Activated T-helper 2 cell treated with anti-CD3 and anti-CD28 coated beads, Interferon-gamma antibody, Interleukin-2, Interleukin-4, amounts not matched to agents 10 μg/mL and 5 μg/mL and 100 μg/mL, durations not matched to agents 14 hours and 24 hours and 36 hours (primary cell): ENCODE measurements around the gene CALHM1. TPM values are rescaled to one million over a fixed set of nuclear protein-coding genes. Genes with fewer than 3 reads are reported as not detected.
"Not testable (repeated sequence)": the region's sequence is repeated elsewhere in the genome, so short reads cannot be mapped to it uniquely, and the experiment has no call there.

Experiments used
- DNase-seq: peaks from one replicate; pipeline ENCODE4 v3.0.0; 2021; ENCODE audit warnings: low spot score
- H3K27ac Mint-ChIP-seq: one replicate; pipeline ENCODE4 v1.8.0; 2021; ENCODE audit warnings: mixed read lengths
- H3K27me3 Mint-ChIP-seq: one replicate; pipeline ENCODE4 v1.8.0; 2021; ENCODE audit warnings: low read depth, mixed read lengths
- H3K36me3 Mint-ChIP-seq: one replicate; pipeline ENCODE4 v1.8.0; 2021; ENCODE audit warnings: low read depth, mixed read lengths
- H3K4me1 Mint-ChIP-seq: one replicate; pipeline ENCODE4 v1.8.0; 2021; ENCODE audit warnings: low read depth, mixed read lengths
- H3K4me3 Mint-ChIP-seq: one replicate; pipeline ENCODE4 v1.8.0; 2021; ENCODE audit warnings: low read depth, mild to moderate bottlenecking, moderate library complexity, mixed read lengths
- H3K9me3 Mint-ChIP-seq: one replicate; pipeline ENCODE4 v1.8.0; 2021; ENCODE audit warnings: mixed read lengths
- intact Hi-C: fragments of 100-400 bp; cut with micrococcal nuclease; formaldehyde crosslinking; loops from one replicate; pipeline ENCODE4 v1.15.1; 2023
- total RNA-seq: library from RNA; stranded (reverse); gene quantifications from 2 replicates; pipeline ENCODE4 v1.2.3, GENCODE V29; 2022

Gene CALHM1
- total RNA-seq, 1 donor from 2014 or later, result not detected

DNA sequence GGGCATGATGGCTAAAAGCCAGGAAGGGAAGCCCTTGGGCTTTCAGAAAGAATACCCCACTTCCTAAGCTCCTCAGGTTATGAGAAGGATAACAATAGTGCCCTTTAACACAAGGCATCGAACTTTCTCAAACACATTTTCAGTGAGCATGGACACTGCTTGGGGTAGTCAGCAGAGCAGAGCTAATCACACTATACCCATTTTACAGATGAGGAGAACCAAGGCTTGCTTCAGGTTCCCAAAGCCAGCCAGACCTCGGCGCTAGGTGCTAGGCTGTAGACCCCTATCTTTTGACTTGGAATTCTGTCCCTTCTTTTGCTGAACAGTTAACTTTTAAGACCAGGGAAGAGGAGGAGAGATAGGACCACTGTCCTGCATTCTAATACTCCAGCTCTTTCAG, 36.6 kb upstream of the CALHM1 start:
- Mint-ChIP-seq H3K4me3 (peak overlapping the region; percentile 52), H3K36me3 (no peaks in the 10 kb centered on the region), H3K27me3 (peaks cover 66% of the 10 kb centered on the region), H3K4me1 (peaks cover 19% of the 10 kb centered on the region), H3K9me3 (no peaks in the 10 kb centered on the region), H3K27ac (no peak overlapping the region)
- intact Hi-C loops, result no loop called here
- DNase-seq, result no peak

DNA sequence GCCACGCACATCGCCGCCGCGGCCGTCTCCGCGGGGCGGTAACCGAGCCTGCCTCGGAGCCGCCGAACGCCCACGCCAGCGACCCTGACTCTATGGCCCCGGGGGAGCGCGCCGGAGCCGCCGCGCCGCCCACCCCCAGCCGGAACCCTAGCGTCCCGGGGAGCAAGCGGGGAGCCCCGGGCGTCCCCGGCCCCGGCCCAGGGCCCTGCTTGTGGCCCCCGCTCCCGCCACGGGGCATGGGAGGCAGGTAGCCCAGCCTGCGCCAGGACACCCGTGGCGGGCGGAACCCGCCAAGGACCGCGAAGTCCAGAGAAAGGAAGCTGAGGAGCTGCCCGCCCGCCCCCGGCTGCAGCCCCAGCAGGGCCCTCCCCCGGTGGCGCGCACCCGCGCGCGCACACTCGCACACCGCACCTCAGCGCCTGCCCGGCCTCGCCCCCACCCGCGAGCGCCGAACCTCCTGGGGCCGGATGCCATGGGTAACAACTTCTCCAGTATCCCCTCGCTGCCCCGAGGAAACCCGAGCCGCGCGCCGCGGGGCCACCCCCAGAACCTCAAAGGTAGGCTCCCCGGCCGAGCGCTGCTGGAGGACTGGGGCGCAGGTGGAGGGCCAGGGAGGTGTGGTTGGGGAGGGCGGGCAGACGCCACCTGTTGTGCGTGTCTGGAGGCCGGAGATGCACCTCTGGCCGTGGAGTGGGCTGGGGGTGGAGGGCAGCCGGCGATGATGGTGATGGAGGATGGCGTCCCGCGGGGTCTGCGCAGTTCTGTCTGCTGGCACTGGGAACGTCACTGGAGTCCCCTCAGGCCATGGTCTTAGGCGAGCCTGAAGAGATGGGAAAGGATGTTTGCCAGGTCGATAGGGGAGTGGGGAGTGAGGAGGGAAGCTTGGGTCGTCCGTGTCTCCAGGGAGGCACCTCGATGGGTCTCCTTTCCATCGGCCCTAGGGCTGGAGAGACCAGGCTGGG, 35.5 kb upstream of the CALHM1 start:
- Mint-ChIP-seq H3K4me3 (peak overlapping the region; percentile 52), H3K36me3 (no peaks in the 10 kb centered on the region), H3K9me3 (no peaks in the 10 kb centered on the region), H3K4me1 (peaks cover 15% of the 10 kb centered on the region), H3K27me3 (peaks cover 59% of the 10 kb centered on the region), H3K27ac (no peak overlapping the region)
- intact Hi-C loops, result loop anchor here (5.0 kb wide), 1 partner anchor 88 kb away; no protein-coding TSS in a partner anchor
- peak; percentile 37 for DNase-seq

DNA sequence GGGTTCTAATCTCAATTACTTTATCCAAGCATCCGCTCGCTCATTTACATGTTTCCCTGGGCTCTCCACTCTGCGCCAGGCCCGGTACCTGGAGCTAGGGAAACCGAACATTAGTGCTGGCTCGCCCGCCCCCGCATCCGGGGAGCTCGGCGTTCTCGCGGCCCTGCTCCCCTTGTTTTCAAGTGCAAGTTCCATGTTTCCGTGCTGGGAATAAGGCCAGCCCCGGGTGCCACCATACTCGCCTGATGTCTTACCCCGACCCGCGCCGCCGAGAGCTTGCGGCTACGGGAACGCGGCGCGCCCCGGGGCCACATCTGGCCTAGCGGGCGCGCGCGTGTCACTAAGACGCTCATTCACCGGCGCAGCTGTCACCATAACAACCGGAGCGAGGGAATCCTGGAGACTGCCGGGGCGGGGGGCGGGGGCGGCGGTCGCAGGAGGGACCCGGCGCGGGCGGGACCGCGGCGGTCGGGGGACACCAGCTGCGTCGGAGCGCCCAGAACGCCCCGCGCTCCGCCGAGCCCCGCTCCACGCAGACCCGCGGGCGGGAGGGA, 34.7 kb upstream of the CALHM1 start, which contains the start of gene NEURL1:
Gene NEURL1, plus strand, starts transcription at position 344 of the 554 bp plus-strand sequence. CDS start 683 bp downstream, outside the sequence.
- peak within 1 kb of the TSS; percentile 77 for H3K4me3 Mint-ChIP-seq
- H3K27ac Mint-ChIP-seq, result no peak within 1 kb of the TSS
- H3K36me3 Mint-ChIP-seq, result no peaks in the 10 kb centered on the region
- DNase-seq, result no peak
- intact Hi-C loops, result loop anchor here (5.0 kb wide), 1 partner anchor 89 kb away; no protein-coding TSS in a partner anchor
- H3K4me1 Mint-ChIP-seq, result peaks cover 15% of the 10 kb centered on the region
- no peaks in the 10 kb centered on the region for H3K9me3 Mint-ChIP-seq
- H3K27me3 Mint-ChIP-seq, result peaks cover 53% of the 10 kb centered on the region

DNA sequence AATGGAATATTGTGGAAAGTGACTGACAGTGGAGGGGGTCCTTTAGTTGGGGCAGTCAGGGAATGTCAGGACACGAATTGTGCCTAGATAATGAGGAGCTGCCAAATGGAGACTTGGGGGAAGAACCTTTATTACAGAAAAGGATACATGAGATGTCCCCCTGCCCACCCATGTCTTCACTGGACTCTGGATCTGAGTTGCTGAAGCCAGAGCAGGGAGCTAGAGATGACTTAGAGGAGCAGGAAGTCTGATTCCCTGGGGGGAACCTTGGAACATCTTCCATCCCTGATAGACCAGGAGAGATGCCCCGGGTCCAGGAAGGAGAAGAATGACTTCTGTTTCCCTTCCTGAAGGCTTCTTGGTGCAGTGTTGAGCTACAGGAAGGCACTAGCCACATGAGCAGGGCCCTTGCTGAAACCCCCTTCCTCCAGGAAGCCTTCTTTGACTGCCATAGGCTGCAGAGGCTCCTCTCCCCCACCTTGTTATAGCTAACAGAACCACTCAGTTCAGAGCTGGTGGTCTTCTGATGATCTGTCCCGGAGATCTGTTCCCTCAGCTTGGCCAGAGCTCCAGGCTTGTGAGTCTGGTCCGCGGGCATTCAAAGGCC, 34.1 kb upstream of the CALHM1 start:
- intact Hi-C loops, result loop anchor here (5.0 kb wide), 1 partner anchor 90 kb away; no protein-coding TSS in a partner anchor
- Mint-ChIP-seq H3K4me3 (peak overlapping the region; percentile 77), H3K4me1 (peaks cover 15% of the 10 kb centered on the region), H3K27me3 (peaks cover 52% of the 10 kb centered on the region), H3K36me3 (no peaks in the 10 kb centered on the region), H3K27ac (no peak overlapping the region), H3K9me3 (no peaks in the 10 kb centered on the region)
- no peak for DNase-seq

GRCh38 chr10:103491729-103492364, 33.1 kb upstream of the CALHM1 start:
- peaks cover 15% of the 10 kb centered on the region for H3K4me1 Mint-ChIP-seq
- H3K27me3 Mint-ChIP-seq, result peaks cover 44% of the 10 kb centered on the region
- H3K4me3 Mint-ChIP-seq, result peak overlapping the region; percentile 10
- no peak overlapping the region for H3K27ac Mint-ChIP-seq
- H3K9me3 Mint-ChIP-seq, result no peaks in the 10 kb centered on the region
- intact Hi-C loops, result loop anchor here (5.0 kb wide), 1 partner anchor 90 kb away; no protein-coding TSS in a partner anchor
- no peaks in the 10 kb centered on the region for H3K36me3 Mint-ChIP-seq
- no peak for DNase-seq

- Mint-ChIP-seq H3K4me3 (no peak overlapping the region), H3K27ac (no peak overlapping the region), H3K9me3 (no peaks in the 10 kb centered on the region), H3K4me1 (peaks cover 16% of the 10 kb centered on the region), H3K36me3 (no peaks in the 10 kb centered on the region), H3K27me3 (peaks cover 40% of the 10 kb centered on the region)
- DNase-seq, result no peak
- intact Hi-C loops, result loop anchor here (5.0 kb wide), 1 partner anchor 91 kb away; no protein-coding TSS in a partner anchor
These were observed 32.2 kb upstream of the CALHM1 start for GRCh38 chr10:103490986-103491314.

DNA sequence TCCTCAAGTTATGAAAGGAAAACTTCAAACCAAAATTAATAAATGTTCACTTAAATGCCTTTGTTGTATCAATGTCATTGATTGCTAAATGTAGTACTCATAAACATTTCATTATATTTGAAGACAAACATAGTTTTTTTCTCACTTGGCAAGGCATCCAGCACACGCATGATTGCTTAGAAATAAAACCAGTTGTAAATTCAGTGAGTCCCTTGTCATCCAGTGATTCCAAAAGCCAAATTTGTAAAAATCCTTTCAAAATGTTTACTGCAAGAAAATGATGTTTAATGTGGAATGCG, 28.7 kb upstream of the CALHM1 start:
- H3K4me3 Mint-ChIP-seq, result no peak overlapping the region
- intact Hi-C loops, result no loop called here
- H3K9me3 Mint-ChIP-seq, result no peaks in the 10 kb centered on the region
- no peak overlapping the region for H3K27ac Mint-ChIP-seq
- peaks cover 12% of the 10 kb centered on the region for H3K4me1 Mint-ChIP-seq
- no peak for DNase-seq
- H3K36me3 Mint-ChIP-seq, result no peaks in the 10 kb centered on the region
- H3K27me3 Mint-ChIP-seq, result peaks cover 17% of the 10 kb centered on the region

GRCh38 chr10:103486635-103487409, 28.1 kb upstream of the CALHM1 start:
- H3K27ac Mint-ChIP-seq, H3K36me3 Mint-ChIP-seq, intact Hi-C loops, DNase-seq, H3K4me3 Mint-ChIP-seq, H3K9me3 Mint-ChIP-seq: not testable (repeated sequence)
- peaks cover 12% of the 10 kb centered on the region for H3K27me3 Mint-ChIP-seq
- H3K4me1 Mint-ChIP-seq, result peaks cover 15% of the 10 kb centered on the region

- no peak for DNase-seq
- peaks cover 2% of the 10 kb centered on the region for H3K27me3 Mint-ChIP-seq
These were observed 23.4 kb upstream of the CALHM1 start for GRCh38 chr10:103481974-103482531.

GRCh38 chr10:103480521-103480920, 21.8 kb upstream of the CALHM1 start:
- intact Hi-C loops, result no loop called here
- no peak overlapping the region for H3K4me3 Mint-ChIP-seq
- H3K36me3 Mint-ChIP-seq, result no peaks in the 10 kb centered on the region
- no peak for DNase-seq
- peaks cover 12% of the 10 kb centered on the region for H3K4me1 Mint-ChIP-seq
- H3K9me3 Mint-ChIP-seq, result no peaks in the 10 kb centered on the region
- no peaks in the 10 kb centered on the region for H3K27me3 Mint-ChIP-seq
- no peak overlapping the region for H3K27ac Mint-ChIP-seq

More at GRCh38 chr10:103481974-103482531, 23.4 kb upstream of the CALHM1 start:
- no peak overlapping the region for H3K4me3 Mint-ChIP-seq
- H3K36me3 Mint-ChIP-seq, result no peaks in the 10 kb centered on the region
- no peak overlapping the region for H3K27ac Mint-ChIP-seq
- H3K9me3 Mint-ChIP-seq, result no peaks in the 10 kb centered on the region
- intact Hi-C loops, result loop anchor here (2.0 kb wide), 1 partner anchor 29 kb away; the partner anchor contains the start of gene CALHM2
- peaks cover 14% of the 10 kb centered on the region for H3K4me1 Mint-ChIP-seq

GRCh38 chr10:103479135-103479534, 20.4 kb upstream of the CALHM1 start, which contains the start of gene CALHM3:
Gene CALHM3, minus strand, starts transcription at chr10:103479240. Its CDS starts 208 bp downstream, at chr10:103479032.
- Mint-ChIP-seq H3K4me3 (no peak within 1 kb of the TSS), H3K27ac (no peak within 1 kb of the TSS), H3K4me1 (peaks cover 13% of the 10 kb centered on the region), H3K36me3 (no peaks in the 10 kb centered on the region), H3K9me3 (no peaks in the 10 kb centered on the region), H3K27me3 (no peaks in the 10 kb centered on the region)
- DNase-seq, result no peak
- intact Hi-C loops, result no loop called here
